Astrocyte (in vitro differentiated cells and primary cell): ENCODE data around the gene ARHGAP44. TPM values are rescaled to one million over a fixed set of nuclear protein-coding genes. Genes with fewer than 3 reads are reported as not detected.

Experiments used
- DNase-seq: peaks from one replicate; pipeline ENCODE4 v3.0.0-alpha.2; 2010; ENCODE audit warnings: low read depth
- FAIRE-seq: peaks from 2 replicates; lab custom pipeline; 2011; peaks lifted over from hg19 to GRCh38; lab: Jason Lieb, UNC
- H2AFZ ChIP-seq: 2 replicates; pipeline ENCODE4 v1.6.0; 2012; ENCODE audit warnings: low read depth, low read length, inconsistent platforms
- H3K27ac ChIP-seq: 2 replicates; pipeline ENCODE4 v1.5.1; 2011; ENCODE audit warnings: low read depth, low read length, inconsistent platforms
- H3K27me3 ChIP-seq: 2 replicates; pipeline ENCODE4 v1.6.0; 2011; ENCODE audit warnings: low read length, inconsistent platforms; ENCODE audit not compliant: insufficient read depth
- H3K36me3 ChIP-seq: 2 replicates; pipeline ENCODE4 v1.5.1; 2011; ENCODE audit warnings: low read length, inconsistent platforms; ENCODE audit not compliant: insufficient read depth
- H3K4me1 ChIP-seq: 2 replicates; pipeline ENCODE4 v1.5.1; 2011; ENCODE audit warnings: low read length, inconsistent platforms; ENCODE audit not compliant: insufficient read depth
- H3K4me2 ChIP-seq: 2 replicates; pipeline ENCODE4 v1.6.0; 2012; ENCODE audit warnings: low read length, inconsistent platforms
- H3K4me3 ChIP-seq: 2 replicates; pipeline ENCODE4 v1.5.1; 2011; ENCODE audit warnings: low read depth, mild to moderate bottlenecking, low read length, inconsistent platforms; ENCODE audit not compliant: insufficient read depth
- H3K79me2 ChIP-seq: 2 replicates; pipeline ENCODE4 v1.6.0; 2012; ENCODE audit warnings: mild to moderate bottlenecking, low read length, inconsistent platforms; ENCODE audit not compliant: insufficient read depth
- H3K9ac ChIP-seq: 2 replicates; pipeline ENCODE4 v1.6.0; 2012; ENCODE audit warnings: mild to moderate bottlenecking, low read length, inconsistent platforms
- H3K9me3 ChIP-seq: 2 replicates; pipeline ENCODE4 v1.5.1; 2012; ENCODE audit warnings: low read depth, mild to moderate bottlenecking, low read length, inconsistent platforms; ENCODE audit not compliant: insufficient read depth
- H4K20me1 ChIP-seq: 2 replicates; pipeline ENCODE4 v1.6.0; 2012; ENCODE audit warnings: low read length, inconsistent platforms; ENCODE audit not compliant: insufficient read depth
- H3K27ac Mint-ChIP-seq: one replicate; pipeline ENCODE4 v1.8.0; 2021; ENCODE audit warnings: mild to moderate bottlenecking, mixed read lengths; ENCODE audit not compliant: unreplicated experiment
- H3K27me3 Mint-ChIP-seq: one replicate; pipeline ENCODE4 v1.8.0; 2021; ENCODE audit warnings: low read depth, mixed read lengths; ENCODE audit not compliant: unreplicated experiment
- H3K36me3 Mint-ChIP-seq: one replicate; pipeline ENCODE4 v1.8.0; 2021; ENCODE audit warnings: low read depth, mixed read lengths; ENCODE audit not compliant: unreplicated experiment
- H3K4me1 Mint-ChIP-seq: one replicate; pipeline ENCODE4 v1.8.0; 2021; ENCODE audit warnings: low read depth, mixed read lengths; ENCODE audit not compliant: unreplicated experiment
- H3K4me3 Mint-ChIP-seq: one replicate; pipeline ENCODE4 v1.8.0; 2021; ENCODE audit warnings: mild to moderate bottlenecking, moderate library complexity, mixed read lengths; ENCODE audit not compliant: unreplicated experiment
- H3K9me3 Mint-ChIP-seq: one replicate; pipeline ENCODE4 v1.8.0; 2021; ENCODE audit warnings: mild to moderate bottlenecking, mixed read lengths; ENCODE audit not compliant: unreplicated experiment
- CTCF ChIP-seq: IDR thresholded peaks from 2 replicates; pipeline ENCODE4 v1.5.1; 2011; ENCODE audit warnings: low read depth, mild to moderate bottlenecking, inconsistent platforms, low read length, moderate library complexity; ENCODE audit not compliant: insufficient read depth
- EZH2 ChIP-seq: IDR thresholded peaks from 2 replicates; pipeline ENCODE4 v1.6.1; 2012; ENCODE audit warnings: mild to moderate bottlenecking, low read length, inconsistent platforms; ENCODE audit not compliant: insufficient read depth
- total RNA-seq: library from RNA; stranded (reverse); gene quantifications from 2 replicates; pipeline ENCODE4 v1.2.1, GENCODE V29; 2021

The ARHGAP44 gene
- total RNA-seq, 1 donor from 2014 or later = 3.0 TPM

- no peak overlapping the region for H3K4me3 Mint-ChIP-seq
- H3K27me3 Mint-ChIP-seq = no peaks in the 10 kb centered on the region
- Histone ChIP-seq H3K9ac (no peak overlapping the region), H3K4me1 (no peaks in the 10 kb centered on the region), H3K36me3 (no peaks in the 10 kb centered on the region), H3K27me3 (no peaks in the 10 kb centered on the region), H3K79me2 (no peaks in the 10 kb centered on the region), H3K9me3 (peaks cover 3% of the 10 kb centered on the region), H3K27ac (no peak overlapping the region), H3K4me3 (no peak overlapping the region), H4K20me1 (no peaks in the 10 kb centered on the region), H3K4me2 (no peak overlapping the region), H2AFZ (no peak overlapping the region)
- FAIRE-seq = no peak
- no peaks in the 10 kb centered on the region for H3K9me3 Mint-ChIP-seq
- no peak for DNase-seq
- no peaks in the 10 kb centered on the region for H3K36me3 Mint-ChIP-seq
- H3K4me1 Mint-ChIP-seq = no peaks in the 10 kb centered on the region
- H3K27ac Mint-ChIP-seq = peak overlapping the region; percentile 43
- TF ChIP-seq CTCF (no peak), EZH2 (no peak)
These were observed 62.7 kb downstream of the ARHGAP44 start for GRCh38 chr17:12851901-12852435.

GRCh38 chr17:12853921-12854320, 64.6 kb downstream of the ARHGAP44 start:
- no peaks in the 10 kb centered on the region for H3K27me3 ChIP-seq
- no peaks in the 10 kb centered on the region for H4K20me1 ChIP-seq
- no peak overlapping the region for H3K27ac ChIP-seq
- H3K9ac ChIP-seq = no peak overlapping the region
- no peak overlapping the region for H3K27ac Mint-ChIP-seq
- DNase-seq (no peak), FAIRE-seq (no peak)
- no peak overlapping the region for H3K4me3 ChIP-seq
- H2AFZ ChIP-seq = no peak overlapping the region
- TF ChIP-seq EZH2 = no peak
- no peak for TF ChIP-seq CTCF
- no peaks in the 10 kb centered on the region for H3K27me3 Mint-ChIP-seq
- no peak overlapping the region for H3K4me3 Mint-ChIP-seq
- H3K4me2 ChIP-seq = no peak overlapping the region
- H3K36me3 Mint-ChIP-seq = no peaks in the 10 kb centered on the region
- no peaks in the 10 kb centered on the region for H3K4me1 Mint-ChIP-seq
- no peaks in the 10 kb centered on the region for H3K79me2 ChIP-seq
- H3K9me3 Mint-ChIP-seq = no peaks in the 10 kb centered on the region
- H3K9me3 ChIP-seq = peaks cover 3% of the 10 kb centered on the region
- H3K4me1 ChIP-seq = no peaks in the 10 kb centered on the region
- no peaks in the 10 kb centered on the region for H3K36me3 ChIP-seq

- H3K79me2 ChIP-seq = no peaks in the 10 kb centered on the region
- H3K36me3 ChIP-seq = no peaks in the 10 kb centered on the region
- no peaks in the 10 kb centered on the region for H3K27me3 ChIP-seq
- H3K27ac ChIP-seq = no peak overlapping the region
- H3K27ac Mint-ChIP-seq = no peak overlapping the region
- H3K9ac ChIP-seq = no peak overlapping the region
- no peak for DNase-seq
- H3K27me3 Mint-ChIP-seq = no peaks in the 10 kb centered on the region
- H4K20me1 ChIP-seq = no peaks in the 10 kb centered on the region
- no peak overlapping the region for H3K4me3 ChIP-seq
- peaks cover 3% of the 10 kb centered on the region for H3K9me3 ChIP-seq
- no peak for TF ChIP-seq EZH2
- no peak for TF ChIP-seq CTCF
- no peaks in the 10 kb centered on the region for H3K4me1 ChIP-seq
- H3K4me2 ChIP-seq = no peak overlapping the region
- FAIRE-seq = no peak
- H3K9me3 Mint-ChIP-seq = no peaks in the 10 kb centered on the region
- H3K4me1 Mint-ChIP-seq = no peaks in the 10 kb centered on the region
- no peaks in the 10 kb centered on the region for H3K36me3 Mint-ChIP-seq
- H2AFZ ChIP-seq = no peak overlapping the region
- no peak overlapping the region for H3K4me3 Mint-ChIP-seq
These were observed 67.1 kb downstream of the ARHGAP44 start for GRCh38 chr17:12856416-12856815.
